ENCODE data around the gene AOPEP. TPM values are rescaled to one million over a fixed set of nuclear protein-coding genes. Genes with fewer than 3 reads are reported as not detected.

Gene AOPEP
- total RNA-seq, 1 experiment from 2014 or later = 14.4 TPM

DNA sequence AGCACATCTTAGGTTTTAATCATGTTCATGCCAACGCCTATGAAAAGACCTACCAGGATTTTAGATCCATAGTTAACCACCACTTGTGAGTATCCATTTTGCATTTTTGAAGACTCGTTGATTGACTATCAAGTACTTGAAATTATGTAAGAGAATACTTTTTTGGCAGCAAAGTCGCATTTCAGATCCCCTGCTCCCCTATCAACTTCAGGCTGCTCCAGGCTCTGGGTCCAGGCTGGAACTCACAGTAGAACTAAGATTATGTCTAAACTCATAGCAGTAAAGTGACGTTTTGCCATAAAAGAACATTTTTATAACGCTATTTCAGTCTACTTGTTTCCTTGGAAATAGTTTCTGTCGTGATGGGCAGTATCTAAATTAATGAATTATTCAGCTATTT, 323.3 kb downstream of the AOPEP start:
- Mint-ChIP-seq H3K36me3 (no peaks in the 10 kb centered on the region), H3K27me3 (ENCODE audit: low read depth) (peaks cover 31% of the 10 kb centered on the region), H3K4me1 (peaks cover 49% of the 10 kb centered on the region), H3K4me3 (peak overlapping the region; percentile 36), H3K9me3 (no peaks in the 10 kb centered on the region), H3K27ac (no peak overlapping the region)
- ChIA-PET POLR2A (no interaction called here), CTCF (no interaction called here)
- ATAC-seq (no peak), DNase-seq (ENCODE audit: low spot score) (no peak)
- no peak for TF ChIP-seq ZNF396 (CRISPR knock-in tag; IDR thresholded peaks at IDR 0.05; ENCODE audit: borderline replicate concordance)

- CTCF ChIA-PET = interaction anchor here (1.3 kb wide), 1 partner anchor 74 kb away, joined by 3 read pairs; no protein-coding TSS in a partner anchor
- Mint-ChIP-seq H3K27ac (no peak overlapping the region), H3K4me1 (peaks cover 46% of the 10 kb centered on the region), H3K4me3 (no peak overlapping the region), H3K9me3 (no peaks in the 10 kb centered on the region), H3K27me3 (ENCODE audit: low read depth) (peaks cover 16% of the 10 kb centered on the region), H3K36me3 (no peaks in the 10 kb centered on the region)
- POLR2A ChIA-PET = no interaction called here
- no peak for DNase-seq (ENCODE audit: low spot score)
- no peak for ATAC-seq
- no peak for TF ChIP-seq SMAD3 (CRISPR knock-in tag; IDR thresholded peaks at IDR 0.05; ENCODE audit: borderline replicate concordance)
- TF ChIP-seq, protein P1, sequence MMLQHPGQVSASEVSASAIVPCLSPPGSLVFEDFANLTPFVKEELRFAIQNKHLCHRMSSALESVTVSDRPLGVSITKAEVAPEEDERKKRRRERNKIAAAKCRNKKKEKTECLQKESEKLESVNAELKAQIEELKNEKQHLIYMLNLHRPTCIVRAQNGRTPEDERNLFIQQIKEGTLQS (CRISPR knock-in tag; conservative IDR thresholded peaks at IDR 0.05) = no peak
- TF ChIP-seq CDX4 (CRISPR knock-in tag; IDR thresholded peaks at IDR 0.05; ENCODE audit: borderline replicate concordance) = no peak
- TF ChIP-seq NR3C1 (CRISPR knock-in tag; conservative IDR thresholded peaks at IDR 0.05; ENCODE audit: low read depth) = no peak
- TF ChIP-seq, protein P2, sequence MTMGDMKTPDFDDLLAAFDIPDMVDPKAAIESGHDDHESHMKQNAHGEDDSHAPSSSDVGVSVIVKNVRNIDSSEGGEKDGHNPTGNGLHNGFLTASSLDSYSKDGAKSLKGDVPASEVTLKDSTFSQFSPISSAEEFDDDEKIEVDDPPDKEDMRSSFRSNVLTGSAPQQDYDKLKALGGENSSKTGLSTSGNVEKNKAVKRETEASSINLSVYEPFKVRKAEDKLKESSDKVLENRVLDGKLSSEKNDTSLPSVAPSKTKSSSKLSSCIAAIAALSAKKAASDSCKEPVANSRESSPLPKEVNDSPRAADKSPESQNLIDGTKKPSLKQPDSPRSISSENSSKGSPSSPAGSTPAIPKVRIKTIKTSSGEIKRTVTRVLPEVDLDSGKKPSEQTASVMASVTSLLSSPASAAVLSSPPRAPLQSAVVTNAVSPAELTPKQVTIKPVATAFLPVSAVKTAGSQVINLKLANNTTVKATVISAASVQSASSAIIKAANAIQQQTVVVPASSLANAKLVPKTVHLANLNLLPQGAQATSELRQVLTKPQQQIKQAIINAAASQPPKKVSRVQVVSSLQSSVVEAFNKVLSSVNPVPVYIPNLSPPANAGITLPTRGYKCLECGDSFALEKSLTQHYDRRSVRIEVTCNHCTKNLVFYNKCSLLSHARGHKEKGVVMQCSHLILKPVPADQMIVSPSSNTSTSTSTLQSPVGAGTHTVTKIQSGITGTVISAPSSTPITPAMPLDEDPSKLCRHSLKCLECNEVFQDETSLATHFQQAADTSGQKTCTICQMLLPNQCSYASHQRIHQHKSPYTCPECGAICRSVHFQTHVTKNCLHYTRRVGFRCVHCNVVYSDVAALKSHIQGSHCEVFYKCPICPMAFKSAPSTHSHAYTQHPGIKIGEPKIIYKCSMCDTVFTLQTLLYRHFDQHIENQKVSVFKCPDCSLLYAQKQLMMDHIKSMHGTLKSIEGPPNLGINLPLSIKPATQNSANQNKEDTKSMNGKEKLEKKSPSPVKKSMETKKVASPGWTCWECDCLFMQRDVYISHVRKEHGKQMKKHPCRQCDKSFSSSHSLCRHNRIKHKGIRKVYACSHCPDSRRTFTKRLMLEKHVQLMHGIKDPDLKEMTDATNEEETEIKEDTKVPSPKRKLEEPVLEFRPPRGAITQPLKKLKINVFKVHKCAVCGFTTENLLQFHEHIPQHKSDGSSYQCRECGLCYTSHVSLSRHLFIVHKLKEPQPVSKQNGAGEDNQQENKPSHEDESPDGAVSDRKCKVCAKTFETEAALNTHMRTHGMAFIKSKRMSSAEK (CRISPR knock-in tag; IDR thresholded peaks at IDR 0.05; ENCODE audit: borderline replicate concordance) = no peak
- TF ChIP-seq PRDM15 (CRISPR knock-in tag; IDR thresholded peaks at IDR 0.05) = no peak
- no peak for TF ChIP-seq E2F5 (CRISPR knock-in tag; IDR thresholded peaks at IDR 0.05)
- no peak for TF ChIP-seq SOX15 (CRISPR knock-in tag; IDR thresholded peaks at IDR 0.05)
- TF ChIP-seq NFATC4 (CRISPR knock-in tag; IDR thresholded peaks at IDR 0.05) = no peak
- TF ChIP-seq RELA (CRISPR knock-in tag; IDR thresholded peaks at IDR 0.05; ENCODE audit: borderline replicate concordance) = no peak
- TF ChIP-seq ZNF232 (CRISPR knock-in tag; IDR thresholded peaks at IDR 0.05) = no peak
- TF ChIP-seq SMAD4 (CRISPR knock-in tag; IDR thresholded peaks at IDR 0.05) = no peak
- TF ChIP-seq FOXP1 (CRISPR knock-in tag; IDR thresholded peaks at IDR 0.05; ENCODE audit: borderline replicate concordance) = no peak
These were observed 327.4 kb downstream of the AOPEP start for GRCh38 chr9:95053611-95054570.

All from WTC11 (cell line).